Muscle layer of duodenum (tissue), 2 donors: ENCODE results near the gene GPR75.

ENCODE experiments used
- H3K27ac ChIP-seq: one replicate; pipeline ENCODE4 v1.7.0; 2013; ENCODE audit warnings: mild to moderate bottlenecking, low read length
- H3K27me3 ChIP-seq: one replicate; pipeline ENCODE4 v1.7.0; 2013; ENCODE audit warnings: low read depth, mild to moderate bottlenecking, control low read depth, low read length
- H3K36me3 ChIP-seq, 2 donors: one replicate each; pipeline ENCODE4 v1.7.0; 2013; ENCODE audit warnings: low read length in 2 of 2, control low read depth in 1 of 2, mild to moderate bottlenecking in 1 of 2; ENCODE audit not compliant: insufficient read depth in 2 of 2, control insufficient read depth in 1 of 2
- H3K4me1 ChIP-seq, 2 donors: one replicate each; pipeline ENCODE4 v1.7.0; 2013; ENCODE audit warnings: low read length in 2 of 2, mild to moderate bottlenecking in 2 of 2, control low read depth in 1 of 2, moderate library complexity in 1 of 2; ENCODE audit not compliant: insufficient read depth in 2 of 2, control insufficient read depth in 1 of 2
- H3K4me3 ChIP-seq, 2 donors: one replicate each; pipeline ENCODE4 v1.7.0; 2013; ENCODE audit warnings: low read length in 2 of 2, low read depth in 1 of 2, mild to moderate bottlenecking in 1 of 2
- H3K9me3 ChIP-seq, 2 donors: one replicate each; pipeline ENCODE4 v1.7.0; 2013; ENCODE audit warnings: low read length in 2 of 2, control low read depth in 1 of 2, mild to moderate bottlenecking in 1 of 2; ENCODE audit not compliant: control insufficient read depth in 1 of 2
- donor health status: healthy.

GPR75 gene

DNA sequence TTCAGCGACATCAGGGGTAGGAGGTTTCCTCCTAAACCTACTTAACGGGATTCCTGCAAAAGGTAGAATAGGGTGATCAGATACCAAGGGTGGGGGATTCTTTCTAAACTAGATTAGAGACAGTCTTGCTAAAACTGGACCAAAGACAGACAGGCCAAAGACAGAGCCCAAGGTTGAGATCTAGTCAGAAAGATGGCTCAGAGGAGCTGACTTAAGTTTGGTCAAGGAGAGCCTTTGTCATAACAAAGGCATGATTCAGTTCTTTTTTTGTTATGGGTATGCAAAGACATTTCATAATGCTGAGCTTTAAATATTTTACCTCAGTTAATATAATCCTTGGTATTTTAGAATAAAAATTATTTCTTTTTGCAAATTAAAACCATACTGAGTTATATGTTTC is 17.8 kb upstream of the GPR75 start:
- Histone ChIP-seq H3K9me3 (no peaks in the 10 kb centered on the region), H3K36me3 (peaks cover 33 to 64% of the 10 kb centered on the region in 2 donors), H3K27me3 (no peaks in the 10 kb centered on the region), H3K4me1 (no peaks in the 10 kb centered on the region), H3K27ac (no peak overlapping the region), H3K4me3 (no peak overlapping the region)

DNA sequence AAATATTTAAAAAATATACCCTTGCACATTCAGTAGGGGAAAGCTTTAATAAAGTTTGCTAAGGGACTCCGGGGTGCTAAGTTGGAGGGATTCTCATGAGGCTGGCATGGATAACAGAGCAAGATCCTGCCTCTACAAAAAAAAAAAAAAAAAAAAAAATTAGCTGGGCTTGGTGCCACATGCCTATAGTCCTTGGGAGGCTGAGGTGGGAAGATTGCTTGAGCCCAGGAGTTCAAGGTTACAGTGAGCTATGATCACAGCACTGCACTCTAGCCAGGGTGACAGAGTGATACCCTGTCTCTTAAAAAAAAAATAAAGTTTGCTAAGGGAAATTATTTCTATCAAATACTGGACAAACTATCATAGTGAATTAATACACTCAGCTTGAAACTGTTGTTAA is 17.3 kb upstream of the GPR75 start:
- Histone ChIP-seq H3K27me3 (no peaks in the 10 kb centered on the region), H3K4me3 (no peak overlapping the region), H3K36me3 (peaks cover 29 to 59% of the 10 kb centered on the region in 2 donors), H3K4me1 (no peaks in the 10 kb centered on the region), H3K9me3 (no peaks in the 10 kb centered on the region), H3K27ac (no peak overlapping the region)

DNA sequence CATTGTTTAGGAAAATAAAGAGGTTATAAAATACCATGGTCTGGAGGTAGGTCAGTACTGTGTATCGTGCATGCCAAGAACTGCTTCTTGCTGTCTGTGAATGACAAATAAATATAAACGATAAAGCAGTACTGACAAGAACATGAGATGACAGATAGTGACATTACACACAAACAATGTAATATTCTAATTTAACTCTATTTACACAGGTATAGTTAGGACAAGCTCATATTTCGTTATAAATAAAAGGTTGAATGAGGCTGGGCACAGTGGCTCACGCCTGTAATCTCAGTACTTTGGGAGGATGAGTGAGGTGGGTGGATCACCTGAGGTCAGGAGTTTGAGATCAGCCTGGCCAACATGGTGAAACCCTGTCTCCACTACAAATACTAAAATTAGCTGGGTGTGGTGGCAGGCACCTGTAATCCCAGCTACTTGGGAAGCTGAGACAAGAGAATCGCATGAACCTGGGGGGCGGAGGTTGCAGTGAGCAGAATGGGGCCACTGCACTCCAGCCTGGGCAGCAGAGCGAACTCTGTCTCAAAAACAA is 14.7 kb upstream of the GPR75 start:
- no peak overlapping the region for H3K27ac ChIP-seq
- no peak overlapping the region for H3K4me3 ChIP-seq
- H3K36me3 ChIP-seq: peaks cover 24 to 41% of the 10 kb centered on the region in 2 donors
- no peaks in the 10 kb centered on the region for H3K9me3 ChIP-seq
- no peaks in the 10 kb centered on the region for H3K27me3 ChIP-seq
- H3K4me1 ChIP-seq: no peaks in the 10 kb centered on the region

GRCh38 chr2:53867773-53868172 is 8.0 kb upstream of the GPR75 start:
- Histone ChIP-seq H3K27ac (no peak overlapping the region), H3K27me3 (no peaks in the 10 kb centered on the region), H3K4me1 (no peaks in the 10 kb centered on the region), H3K36me3 (peaks cover 28 to 50% of the 10 kb centered on the region in 2 donors), H3K9me3 (no peaks in the 10 kb centered on the region), H3K4me3 (no peak overlapping the region)

- H3K27ac ChIP-seq: no peak overlapping the region
- peaks cover 28 to 50% of the 10 kb centered on the region in 2 donors for H3K36me3 ChIP-seq
- no peaks in the 10 kb centered on the region for H3K9me3 ChIP-seq
- H3K4me1 ChIP-seq: no peaks in the 10 kb centered on the region
- H3K4me3 ChIP-seq: no peak overlapping the region
- H3K27me3 ChIP-seq: no peaks in the 10 kb centered on the region
Observed at GRCh38 chr2:53867169-53867568, 7.4 kb upstream of the GPR75 start.

DNA sequence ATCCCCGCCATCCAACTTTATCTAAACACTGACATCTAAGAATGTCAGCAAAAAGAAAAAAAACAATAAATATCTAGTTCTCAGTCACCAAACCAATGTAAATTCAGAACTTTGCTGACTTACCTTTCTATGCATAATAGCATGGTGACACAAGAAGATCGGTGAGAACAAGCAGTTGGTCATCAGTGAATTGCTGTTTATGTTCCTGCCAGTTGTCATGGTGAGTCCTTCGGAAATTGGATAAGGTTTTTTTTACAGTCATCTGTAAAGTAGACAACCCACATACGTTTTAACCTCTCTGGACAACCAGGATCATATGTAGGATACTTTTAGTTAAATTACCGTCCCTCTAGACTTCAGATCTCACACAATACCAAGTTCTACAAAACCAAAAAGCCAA is 6.2 kb upstream of the GPR75 start:
- H3K36me3 ChIP-seq: peaks cover 28 to 50% of the 10 kb centered on the region in 2 donors
- no peaks in the 10 kb centered on the region for H3K9me3 ChIP-seq

DNA sequence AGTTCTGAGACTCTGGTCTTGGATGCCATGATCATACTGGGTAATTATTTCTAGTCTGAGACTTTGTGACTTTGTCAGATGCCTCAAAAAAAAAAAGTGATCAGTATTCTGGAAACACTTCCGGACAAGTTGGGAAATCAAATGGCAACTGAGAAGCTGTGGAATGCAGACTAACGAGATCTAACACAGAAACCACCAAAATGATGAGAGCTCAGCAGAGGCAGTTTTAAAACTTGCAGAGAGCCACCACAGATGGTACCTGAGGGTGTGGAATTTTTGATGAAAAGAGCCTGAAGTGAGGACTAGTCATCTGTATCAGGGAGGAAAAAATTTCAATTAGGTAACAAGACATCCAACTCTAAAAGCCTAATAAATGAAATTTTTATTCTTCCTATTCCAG is 5.5 kb upstream of the GPR75 start:
- H3K27me3 ChIP-seq: no peaks in the 10 kb centered on the region
- H3K9me3 ChIP-seq: no peaks in the 10 kb centered on the region
- H3K4me1 ChIP-seq: no peaks in the 10 kb centered on the region
- H3K27ac ChIP-seq: no peak overlapping the region
- H3K4me3 ChIP-seq: no peak overlapping the region
- peaks cover 28 to 50% of the 10 kb centered on the region in 2 donors for H3K36me3 ChIP-seq

More for the DNA sequence above, 6.2 kb upstream of the GPR75 start:
- H3K27me3 ChIP-seq: no peaks in the 10 kb centered on the region
- no peak overlapping the region for H3K4me3 ChIP-seq
- H3K27ac ChIP-seq: no peak overlapping the region
- H3K4me1 ChIP-seq: no peaks in the 10 kb centered on the region

DNA sequence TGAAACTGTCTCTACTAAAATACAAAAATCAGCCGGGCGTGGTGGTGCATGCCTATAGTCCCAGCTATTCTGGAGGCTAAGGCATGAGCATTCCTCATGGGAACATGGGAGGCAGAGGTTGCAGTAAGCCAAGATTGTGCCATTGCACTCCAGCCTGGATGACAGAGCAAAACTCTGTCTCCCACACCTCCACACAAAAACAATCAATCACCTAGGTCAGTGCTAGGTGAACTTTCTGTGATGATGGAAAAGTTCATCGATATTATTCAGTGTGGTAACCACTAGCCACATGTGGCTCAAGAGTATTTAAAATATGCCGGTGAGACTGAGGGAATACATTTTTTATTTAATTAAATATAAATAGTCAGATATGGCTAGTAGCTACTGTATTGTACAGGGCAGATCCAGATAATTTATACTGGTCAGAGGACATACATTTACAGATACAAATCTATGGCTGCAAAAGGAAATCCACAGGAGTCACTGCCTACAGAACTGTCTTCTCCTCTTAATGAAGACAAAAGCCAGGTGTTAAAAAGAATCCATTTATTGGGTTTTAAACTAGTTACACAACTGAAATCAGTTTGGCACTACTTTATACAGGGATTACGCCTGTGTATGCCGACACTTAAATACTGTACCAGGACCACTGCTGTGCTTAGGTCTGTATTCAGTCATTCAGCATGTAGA is 3.9 kb upstream of the GPR75 start:
- Histone ChIP-seq H3K4me1 (no peaks in the 10 kb centered on the region), H3K4me3 (no peak overlapping the region), H3K27me3 (no peaks in the 10 kb centered on the region), H3K9me3 (no peaks in the 10 kb centered on the region), H3K27ac (no peak overlapping the region), H3K36me3 (peaks cover 23 to 42% of the 10 kb centered on the region in 2 donors)

DNA sequence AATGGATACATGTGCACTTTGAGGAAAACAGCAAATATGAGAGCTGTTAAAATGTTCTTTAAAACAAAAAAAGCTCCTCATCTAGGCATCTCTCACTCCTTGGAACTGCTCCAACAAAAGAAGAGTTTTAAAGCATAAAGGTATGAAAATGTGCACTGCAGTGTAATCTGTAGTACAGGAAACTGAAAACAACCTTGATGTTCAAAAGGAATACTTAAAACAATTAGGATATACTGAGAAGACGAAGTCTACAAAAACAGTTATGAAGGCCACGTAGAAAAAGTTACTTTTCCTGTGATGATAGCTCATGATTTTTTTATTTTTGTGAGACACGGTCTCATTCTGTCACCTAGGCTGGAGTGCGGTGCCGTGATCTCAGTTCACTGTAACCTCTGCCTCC is 2.1 kb upstream of the GPR75 start:
- Histone ChIP-seq H3K36me3 (peaks cover 23 to 28% of the 10 kb centered on the region in 2 donors), H3K9me3 (no peaks in the 10 kb centered on the region), H3K4me3 (no peak overlapping the region), H3K4me1 (no peaks in the 10 kb centered on the region), H3K27ac (no peak overlapping the region), H3K27me3 (no peaks in the 10 kb centered on the region)

- Histone ChIP-seq H3K27me3 (no peaks in the 10 kb centered on the region), H3K36me3 (peaks cover 7 to 10% of the 10 kb centered on the region in 2 donors), H3K4me1 (no peaks in the 10 kb centered on the region), H3K27ac (no peak overlapping the region), H3K4me3 (no peak overlapping the region), H3K9me3 (no peaks in the 10 kb centered on the region)
Observed at GRCh38 chr2:53856272-53856671, 3.5 kb downstream of the GPR75 start.

GRCh38 chr2:53854678-53855077 is 5.1 kb downstream of the GPR75 start:
- H3K27me3 ChIP-seq: no peaks in the 10 kb centered on the region
- no peak overlapping the region for H3K4me3 ChIP-seq
- H3K9me3 ChIP-seq: no peaks in the 10 kb centered on the region
- H3K4me1 ChIP-seq: no peaks in the 10 kb centered on the region
- H3K27ac ChIP-seq: no peak overlapping the region
- peaks cover 7 to 10% of the 10 kb centered on the region in 2 donors for H3K36me3 ChIP-seq

GRCh38 chr2:53852532-53852931 is 7.2 kb downstream of the GPR75 start:
- H3K36me3 ChIP-seq: peaks cover 7 to 10% of the 10 kb centered on the region in 2 donors
- H3K4me1 ChIP-seq: no peaks in the 10 kb centered on the region
- no peaks in the 10 kb centered on the region for H3K27me3 ChIP-seq
- H3K9me3 ChIP-seq: no peaks in the 10 kb centered on the region
- H3K4me3 ChIP-seq: no peak overlapping the region
- H3K27ac ChIP-seq: no peak overlapping the region
